RWPE2 (cell line): Measurements from ENCODE around the gene MTG2.

ENCODE experiments used
- ATAC-seq: fragments of 200-7000 bp; cut with Tn5 transposase; 3 replicates; pipeline ENCODE4 v1.9.1; 2021; ENCODE audit warnings: low read depth
- DNase-seq: peaks from one replicate; pipeline ENCODE4 v3.0.0-alpha.2; 2020; ENCODE audit warnings: low spot score
- H3K27ac ChIP-seq: fragments of 450-650 bp; 2 replicates; pipeline ENCODE4 v1.5.1; 2017; ENCODE audit warnings: mild to moderate bottlenecking; ENCODE audit not compliant: poor library complexity, severe bottlenecking
- H3K27me3 ChIP-seq: fragments of 250-450 bp; sonication (Bioruptor Pico); 2 replicates; pipeline ENCODE4 v1.5.1; 2021; ENCODE audit warnings: mild to moderate bottlenecking, moderate library complexity; ENCODE audit not compliant: insufficient read depth, poor library complexity, severe bottlenecking
- H3K36me3 ChIP-seq: fragments of 250-450 bp; sonication (Bioruptor Pico); 2 replicates; pipeline ENCODE4 v1.5.1; 2020; ENCODE audit warnings: low read depth, mild to moderate bottlenecking, moderate library complexity
- H3K4me1 ChIP-seq: fragments of 250-450 bp; sonication (Bioruptor Pico); 2 replicates; pipeline ENCODE4 v1.5.1; 2021; ENCODE audit warnings: mild to moderate bottlenecking, moderate library complexity; ENCODE audit not compliant: insufficient read depth, poor library complexity, severe bottlenecking
- H3K4me3 ChIP-seq: fragments of 250-450 bp; sonication (Bioruptor Pico); 2 replicates; pipeline ENCODE4 v1.5.1; 2021; ENCODE audit warnings: mild to moderate bottlenecking, moderate library complexity; ENCODE audit not compliant: severe bottlenecking
- H3K9me3 ChIP-seq: fragments of 250-450 bp; sonication (Bioruptor Pico); 2 replicates; pipeline ENCODE4 v1.5.1; 2021; ENCODE audit warnings: mild to moderate bottlenecking, moderate library complexity; ENCODE audit not compliant: severe bottlenecking
- TF ChIP-seq, protein P1 (sequence below): fragments of 450-650 bp; IDR thresholded peaks from one replicate; pipeline ENCODE4 v1.5.1; 2017; ENCODE audit warnings: mild to moderate bottlenecking, moderate library complexity; ENCODE audit not compliant: poor library complexity, severe bottlenecking

MTG2 gene

DNA sequence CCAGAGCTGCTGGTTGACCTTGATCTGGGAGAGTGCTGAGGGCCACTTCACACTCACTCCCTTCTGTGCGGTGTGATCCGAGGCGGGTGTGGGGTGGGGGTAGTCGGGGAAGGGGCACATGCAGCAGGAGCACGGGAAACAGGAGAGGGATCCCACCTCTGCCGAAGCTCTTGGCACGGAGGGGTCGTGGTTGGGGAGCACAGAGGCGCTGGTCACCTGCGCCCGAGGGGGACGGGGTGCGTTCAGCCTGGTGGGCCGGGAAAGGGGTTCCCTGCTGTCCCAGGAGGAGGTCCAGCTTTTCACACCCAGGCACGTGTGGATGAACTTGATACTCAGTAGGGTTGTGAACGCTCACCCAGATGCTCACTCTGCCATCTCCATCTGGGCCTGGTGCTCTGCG, 22.0 kb upstream of the MTG2 start:
- no peaks in the 10 kb centered on the region for H3K27me3 ChIP-seq
- peaks cover 32% of the 10 kb centered on the region for H3K4me1 ChIP-seq
- TF ChIP-seq, protein P1, sequence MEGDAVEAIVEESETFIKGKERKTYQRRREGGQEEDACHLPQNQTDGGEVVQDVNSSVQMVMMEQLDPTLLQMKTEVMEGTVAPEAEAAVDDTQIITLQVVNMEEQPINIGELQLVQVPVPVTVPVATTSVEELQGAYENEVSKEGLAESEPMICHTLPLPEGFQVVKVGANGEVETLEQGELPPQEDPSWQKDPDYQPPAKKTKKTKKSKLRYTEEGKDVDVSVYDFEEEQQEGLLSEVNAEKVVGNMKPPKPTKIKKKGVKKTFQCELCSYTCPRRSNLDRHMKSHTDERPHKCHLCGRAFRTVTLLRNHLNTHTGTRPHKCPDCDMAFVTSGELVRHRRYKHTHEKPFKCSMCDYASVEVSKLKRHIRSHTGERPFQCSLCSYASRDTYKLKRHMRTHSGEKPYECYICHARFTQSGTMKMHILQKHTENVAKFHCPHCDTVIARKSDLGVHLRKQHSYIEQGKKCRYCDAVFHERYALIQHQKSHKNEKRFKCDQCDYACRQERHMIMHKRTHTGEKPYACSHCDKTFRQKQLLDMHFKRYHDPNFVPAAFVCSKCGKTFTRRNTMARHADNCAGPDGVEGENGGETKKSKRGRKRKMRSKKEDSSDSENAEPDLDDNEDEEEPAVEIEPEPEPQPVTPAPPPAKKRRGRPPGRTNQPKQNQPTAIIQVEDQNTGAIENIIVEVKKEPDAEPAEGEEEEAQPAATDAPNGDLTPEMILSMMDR: no peak
- H3K9me3 ChIP-seq: no peaks in the 10 kb centered on the region
- H3K27ac ChIP-seq: peak overlapping the region; percentile 77
- H3K36me3 ChIP-seq: peaks cover 49% of the 10 kb centered on the region
- ATAC-seq (0 out of 3 replicates have a peak, but pooled peaks have one; percentile 0), DNase-seq (peak; percentile 88)
- H3K4me3 ChIP-seq: no peak overlapping the region

DNA sequence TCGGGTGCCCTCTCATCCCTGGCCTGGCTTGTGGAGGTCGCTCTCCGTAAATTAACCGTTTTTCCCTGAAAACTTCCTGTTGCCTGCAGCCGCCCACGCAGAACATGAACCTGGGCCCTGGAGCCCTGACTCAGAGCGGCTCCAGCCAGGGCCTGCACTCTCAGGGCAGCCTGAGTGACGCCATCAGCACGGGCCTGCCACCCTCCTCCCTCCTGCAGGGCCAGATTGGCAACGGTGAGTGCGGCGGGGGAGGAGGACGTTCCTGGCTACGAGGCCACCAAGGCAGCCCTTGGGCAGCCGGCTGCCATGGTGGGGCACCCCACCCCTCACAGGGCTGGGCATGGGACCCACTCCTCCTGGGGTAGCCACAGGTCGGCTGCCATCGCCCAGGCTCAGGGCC, 21.5 kb upstream of the MTG2 start:
- H3K27ac ChIP-seq: peak overlapping the region; percentile 77
- ATAC-seq (peak; percentile 80), DNase-seq (peak; percentile 97)
- H3K27me3 ChIP-seq: no peaks in the 10 kb centered on the region
- TF ChIP-seq, protein P1: no peak
- peaks cover 54% of the 10 kb centered on the region for H3K36me3 ChIP-seq
- H3K9me3 ChIP-seq: no peaks in the 10 kb centered on the region
- peaks cover 28% of the 10 kb centered on the region for H3K4me1 ChIP-seq
- no peak overlapping the region for H3K4me3 ChIP-seq

DNA sequence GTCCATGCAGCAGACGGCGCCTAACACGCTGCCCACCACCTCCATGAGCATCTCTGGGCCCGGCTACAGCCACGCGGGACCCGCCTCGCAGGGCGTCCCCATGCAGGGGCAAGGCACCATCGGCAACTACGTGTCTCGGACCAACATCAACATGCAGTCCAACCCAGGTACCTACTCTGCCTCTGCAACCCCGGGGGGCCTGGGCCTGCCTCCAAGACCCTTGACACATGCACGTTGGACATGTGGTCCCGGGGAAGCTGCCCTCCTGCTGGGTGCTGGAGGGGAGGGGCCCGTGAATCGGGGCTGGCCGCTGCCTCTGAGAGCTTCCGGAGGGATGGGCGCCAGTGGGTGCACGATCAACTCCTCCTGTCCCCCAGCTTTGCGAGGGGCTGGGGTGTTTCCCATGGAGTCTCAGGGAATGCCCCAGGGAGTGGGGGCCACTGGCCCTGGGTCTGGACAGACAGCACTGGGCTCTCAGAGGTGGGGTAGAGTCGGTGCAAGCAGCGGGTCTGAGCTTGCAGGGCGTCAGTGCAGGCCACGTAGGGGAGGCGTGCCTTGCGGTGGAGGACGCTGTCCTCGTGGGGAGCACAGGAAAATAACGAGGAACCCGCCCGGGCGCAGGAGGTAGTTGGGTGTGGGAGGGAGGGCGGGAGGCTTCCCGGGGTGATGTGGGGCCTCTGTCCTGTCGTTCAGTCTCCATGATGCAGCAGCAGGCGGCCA, 19.9 kb upstream of the MTG2 start:
- Histone ChIP-seq H3K4me1 (peaks cover 28% of the 10 kb centered on the region), H3K36me3 (peaks cover 59% of the 10 kb centered on the region), H3K9me3 (no peaks in the 10 kb centered on the region), H3K4me3 (no peak overlapping the region), H3K27me3 (no peaks in the 10 kb centered on the region), H3K27ac (no peak overlapping the region)
- ATAC-seq (no peak), DNase-seq (peak; percentile 86)
- TF ChIP-seq, protein P1: no peak

DNA sequence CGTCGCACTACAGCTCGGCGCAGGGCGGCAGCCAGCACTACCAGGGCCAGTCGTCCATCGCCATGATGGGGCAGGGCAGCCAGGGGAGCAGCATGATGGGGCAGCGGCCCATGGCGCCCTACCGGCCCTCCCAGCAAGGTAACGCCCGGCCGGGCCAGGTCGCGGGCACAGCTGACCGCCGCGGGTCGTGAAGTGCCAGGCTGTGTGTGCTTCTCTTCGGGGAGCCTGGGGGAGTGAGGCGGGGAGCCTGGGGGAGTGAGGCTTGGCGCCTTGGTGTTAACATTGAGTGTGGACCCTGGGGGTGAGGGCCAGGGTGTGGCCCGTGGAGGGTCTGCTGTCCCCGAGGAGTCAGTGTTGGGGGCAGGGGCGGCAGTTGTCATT, 19.4 kb upstream of the MTG2 start:
- TF ChIP-seq, protein P1: no peak
- Histone ChIP-seq H3K4me3 (no peak overlapping the region), H3K27ac (no peak overlapping the region), H3K36me3 (peaks cover 63% of the 10 kb centered on the region), H3K9me3 (no peaks in the 10 kb centered on the region), H3K27me3 (no peaks in the 10 kb centered on the region), H3K4me1 (peaks cover 28% of the 10 kb centered on the region)
- no peak for ATAC-seq
- no peak for DNase-seq
